Mesodermal cell (in vitro differentiated cells): ENCODE data around the gene EPHB1.
"Not testable (repeated sequence)": the region's sequence is repeated elsewhere in the genome, so short reads cannot be mapped to it uniquely, and the experiment has no call there.

Source experiments
- H3K27ac ChIP-seq: 2 replicates; pipeline ENCODE4 v1.7.0; 2013; ENCODE audit warnings: mild to moderate bottlenecking, low read depth, low read length, moderate library complexity; ENCODE audit not compliant: severe bottlenecking
- H3K36me3 ChIP-seq: 2 replicates; pipeline ENCODE4 v1.7.1; 2013; ENCODE audit warnings: mild to moderate bottlenecking, low read length, moderate library complexity; ENCODE audit not compliant: control insufficient read depth, insufficient read depth
- H3K4me1 ChIP-seq: one replicate; pipeline ENCODE4 v1.7.1; 2013; ENCODE audit warnings: mild to moderate bottlenecking, low read length; ENCODE audit not compliant: insufficient read depth, control insufficient read depth, poor library complexity, severe bottlenecking
- H3K4me3 ChIP-seq: 2 replicates; pipeline ENCODE4 v1.7.0; 2013; ENCODE audit warnings: low read length, control low read depth, mild to moderate bottlenecking; ENCODE audit not compliant: insufficient read depth, poor library complexity, severe bottlenecking; ENCODE audit errors: extremely low read depth
- H3K9me3 ChIP-seq: 2 replicates; pipeline ENCODE4 v1.7.1; 2013; ENCODE audit warnings: mild to moderate bottlenecking, low read length, moderate library complexity; ENCODE audit not compliant: control insufficient read depth
- WGBS, 2 experiments: methylation state at CpG; one replicate each; pipeline ENCODE4 v1.1.5; 2013; ENCODE audit warnings: missing lambda C conversion rate in 2 of 2; ENCODE audit not compliant: insufficient coverage in 2 of 2; 5-methylcytosine and 5-hydroxymethylcytosine counted together

EPHB1 gene

GRCh38 chr3:135114551-135114950, 319.5 kb downstream of the EPHB1 start:
- not testable (repeated sequence) for H3K4me3 ChIP-seq, H3K27ac ChIP-seq, H3K4me1 ChIP-seq, H3K36me3 ChIP-seq, H3K9me3 ChIP-seq
- WGBS, 2 experiments: 91 to 100% methylated on average over 3 of the region's 4 CpGs

- 64 to 67% methylated on average over 4 to 5 of the region's 5 CpGs for WGBS, 2 experiments
Measured at GRCh38 chr3:135117977-135118376, 322.9 kb downstream of the EPHB1 start.

GRCh38 chr3:135118792-135119191, 323.7 kb downstream of the EPHB1 start:
- Histone ChIP-seq H3K4me3 (no peak overlapping the region), H3K9me3 (no peaks in the 10 kb centered on the region), H3K4me1 (no peaks in the 10 kb centered on the region), H3K27ac (no peak overlapping the region), H3K36me3 (no peaks in the 10 kb centered on the region)
- WGBS, 2 experiments: 82 to 83% methylated on average over 1 of the region's 2 CpGs

More at GRCh38 chr3:135117977-135118376, 322.9 kb downstream of the EPHB1 start:
- no peak overlapping the region for H3K4me3 ChIP-seq
- no peak overlapping the region for H3K27ac ChIP-seq
- no peaks in the 10 kb centered on the region for H3K36me3 ChIP-seq
- H3K9me3 ChIP-seq: no peaks in the 10 kb centered on the region
- no peaks in the 10 kb centered on the region for H3K4me1 ChIP-seq

GRCh38 chr3:135125171-135125801, 330.2 kb downstream of the EPHB1 start:
- H3K27ac ChIP-seq: no peak overlapping the region
- no peaks in the 10 kb centered on the region for H3K4me1 ChIP-seq
- 86 to 89% methylated on average over 2 of the region's 2 CpGs for WGBS, 2 experiments
- H3K36me3 ChIP-seq: no peaks in the 10 kb centered on the region
- H3K4me3 ChIP-seq: no peak overlapping the region
- no peaks in the 10 kb centered on the region for H3K9me3 ChIP-seq

- Histone ChIP-seq H3K4me1 (no peaks in the 10 kb centered on the region), H3K9me3 (no peaks in the 10 kb centered on the region), H3K4me3 (no peak overlapping the region), H3K36me3 (no peaks in the 10 kb centered on the region), H3K27ac (no peak overlapping the region)
- 84 to 95% methylated on average over 4 to 5 of the region's 5 CpGs for WGBS, 2 experiments
Measured at GRCh38 chr3:135127946-135128470, 332.9 kb downstream of the EPHB1 start.

- Histone ChIP-seq H3K36me3 (no peaks in the 10 kb centered on the region), H3K27ac (no peak overlapping the region)
- WGBS, 2 experiments: 80% methylated on average over 1 of the region's 3 CpGs; no CpG with 5 or more reads in 1 of the 2 experiments
Measured at GRCh38 chr3:135128818-135129217, 333.8 kb downstream of the EPHB1 start.

GRCh38 chr3:135131290-135131689, 336.2 kb downstream of the EPHB1 start:
- Histone ChIP-seq H3K27ac (no peak overlapping the region), H3K4me1 (no peaks in the 10 kb centered on the region), H3K4me3 (no peak overlapping the region), H3K9me3 (no peaks in the 10 kb centered on the region), H3K36me3 (no peaks in the 10 kb centered on the region)
- WGBS, 2 experiments: 91 to 94% methylated on average over 7 of the region's 7 CpGs

More at GRCh38 chr3:135128818-135129217, 333.8 kb downstream of the EPHB1 start:
- H3K4me3 ChIP-seq: no peak overlapping the region
- H3K9me3 ChIP-seq: no peaks in the 10 kb centered on the region
- H3K4me1 ChIP-seq: no peaks in the 10 kb centered on the region

- no peaks in the 10 kb centered on the region for H3K36me3 ChIP-seq
- H3K27ac ChIP-seq: no peak overlapping the region
- H3K9me3 ChIP-seq: no peaks in the 10 kb centered on the region
- no peaks in the 10 kb centered on the region for H3K4me1 ChIP-seq
- 85 to 89% methylated on average over 6 to 7 of the region's 8 CpGs for WGBS, 2 experiments
- no peak overlapping the region for H3K4me3 ChIP-seq
Measured at GRCh38 chr3:135133905-135134683, 339.0 kb downstream of the EPHB1 start.

- Histone ChIP-seq H3K4me3 (no peak overlapping the region), H3K27ac (no peak overlapping the region), H3K36me3 (no peaks in the 10 kb centered on the region), H3K9me3 (no peaks in the 10 kb centered on the region), H3K4me1 (no peaks in the 10 kb centered on the region)
- WGBS, 2 experiments: 77 to 94% methylated on average over 3 of the region's 3 CpGs
Measured at GRCh38 chr3:135134684-135135075, 339.6 kb downstream of the EPHB1 start.

GRCh38 chr3:135135445-135135844, 340.4 kb downstream of the EPHB1 start:
- WGBS, 2 experiments: 100% methylated on average over 1 of the region's 1 CpG
- Histone ChIP-seq H3K27ac (no peak overlapping the region), H3K9me3 (no peaks in the 10 kb centered on the region), H3K36me3 (no peaks in the 10 kb centered on the region), H3K4me3 (no peak overlapping the region), H3K4me1 (no peaks in the 10 kb centered on the region)
